Measurements from ENCODE around the gene GIT1.
"Not testable (repeated sequence)": the region's sequence is repeated elsewhere in the genome, so short reads cannot be mapped to it uniquely, and the experiment has no call there.

Gene GIT1

GRCh38 chr17:29561554-29562517 lies 27.6 kb downstream of the GIT1 start:
- in situ Hi-C loops (cut with MboI; ENCODE audit: low pct_unique_long_range_greater_than_20kb, low sequenced_read_pairs, unreplicated experiment), result no loop called here

GRCh38 chr17:29560316-29560715 lies 29.1 kb downstream of the GIT1 start:
- in situ Hi-C loops (cut with MboI; ENCODE audit: low pct_unique_long_range_greater_than_20kb, low sequenced_read_pairs, unreplicated experiment), result no loop called here
- no peak for TF ChIP-seq CTCF (IDR thresholded peaks at IDR 0.05; ENCODE audit: extremely low read depth, insufficient read depth, missing control alignments)
- DNase-seq (ENCODE audit: low spot score), result no peak

More at GRCh38 chr17:29561554-29562517, 27.6 kb downstream of the GIT1 start:
- DNase-seq (ENCODE audit: low spot score), result no peak
- TF ChIP-seq CTCF (IDR thresholded peaks at IDR 0.05; ENCODE audit: extremely low read depth, insufficient read depth, missing control alignments), result no peak

GRCh38 chr17:29559640-29560039 lies 29.8 kb downstream of the GIT1 start:
- no peak for DNase-seq (ENCODE audit: low spot score)
- in situ Hi-C loops (cut with MboI; ENCODE audit: low pct_unique_long_range_greater_than_20kb, low sequenced_read_pairs, unreplicated experiment), result no loop called here
- no peak for TF ChIP-seq CTCF (IDR thresholded peaks at IDR 0.05; ENCODE audit: extremely low read depth, insufficient read depth, missing control alignments)

- in situ Hi-C loops (cut with MboI; ENCODE audit: low pct_unique_long_range_greater_than_20kb, low sequenced_read_pairs, unreplicated experiment); DNase-seq (ENCODE audit: low spot score): not testable (repeated sequence)
Measured at GRCh38 chr17:29558139-29558538, 31.3 kb downstream of the GIT1 start.

- in situ Hi-C loops (cut with MboI; ENCODE audit: low pct_unique_long_range_greater_than_20kb, low sequenced_read_pairs, unreplicated experiment), result no loop called here
- no peak for TF ChIP-seq CTCF (IDR thresholded peaks at IDR 0.05; ENCODE audit: extremely low read depth, insufficient read depth, missing control alignments)
- DNase-seq (ENCODE audit: low spot score), result no peak
Measured at GRCh38 chr17:29557739-29558116, 31.7 kb downstream of the GIT1 start.

- in situ Hi-C loops (cut with MboI; ENCODE audit: low pct_unique_long_range_greater_than_20kb, low sequenced_read_pairs, unreplicated experiment), result no loop called here
- DNase-seq (ENCODE audit: low spot score), result no peak
- TF ChIP-seq CTCF (IDR thresholded peaks at IDR 0.05; ENCODE audit: extremely low read depth, insufficient read depth, missing control alignments), result no peak
Measured at GRCh38 chr17:29557085-29557738, 32.2 kb downstream of the GIT1 start.

DNA sequence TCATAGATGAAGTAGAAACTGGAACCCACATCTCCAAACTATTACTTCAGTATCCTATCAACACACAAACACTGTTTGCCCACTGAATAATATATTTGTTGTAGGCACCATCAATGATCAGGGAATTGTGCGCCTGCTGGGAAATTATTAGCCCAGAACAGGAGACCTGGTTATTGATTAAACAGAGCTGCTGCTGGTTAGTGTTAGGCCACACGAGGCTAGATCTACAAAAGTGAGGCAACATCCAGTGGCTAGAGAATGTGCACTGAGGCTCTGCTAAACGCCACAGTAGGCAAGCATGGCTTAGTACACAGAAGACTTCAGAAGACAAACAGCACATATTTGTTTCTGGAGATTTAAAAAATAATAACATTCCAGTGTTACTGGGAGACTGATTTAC lies 33.6 kb downstream of the GIT1 start:
- TF ChIP-seq CTCF (IDR thresholded peaks at IDR 0.05; ENCODE audit: extremely low read depth, insufficient read depth, missing control alignments), result no peak
- no peak for DNase-seq (ENCODE audit: low spot score)
- in situ Hi-C loops (cut with MboI; ENCODE audit: low pct_unique_long_range_greater_than_20kb, low sequenced_read_pairs, unreplicated experiment), result no loop called here

All from GM13977 (cell line).